Eye (tissue), 1 donor: ENCODE measurements around the gene CNTN5.
A peak's percentile ranks its signal among the peaks of the same experiment; 100 is the strongest.

Experiments
- DNase-seq: peaks from one replicate; pipeline ENCODE4 v3.0.0-alpha.2; 2015

CNTN5 gene

GRCh38 chr11:100359281-100359680 is 1338.5 kb downstream of the CNTN5 start:
- DNase-seq, result no peak

- DNase-seq, result no peak
These were observed 1347.1 kb downstream of the CNTN5 start for GRCh38 chr11:100367892-100368291.

GRCh38 chr11:100383357-100383865 is 1362.7 kb downstream of the CNTN5 start:
- no peak for DNase-seq

GRCh38 chr11:100396266-100396665 is 1375.5 kb downstream of the CNTN5 start:
- no peak for DNase-seq

- no peak for DNase-seq
These were observed 1376.7 kb downstream of the CNTN5 start for GRCh38 chr11:100397401-100397800.

GRCh38 chr11:100403816-100404215 is 1383.1 kb downstream of the CNTN5 start:
- DNase-seq, result peak; percentile 9

- DNase-seq, result no peak
These were observed 1384.2 kb downstream of the CNTN5 start for GRCh38 chr11:100404907-100405306.
